HepG2 (cell line): ENCODE results near the gene CRIM1. TPM values are rescaled to one million over a fixed set of nuclear protein-coding genes. Genes with fewer than 3 reads are reported as not detected.

Source experiments
- ATAC-seq: fragments of 200-7000 bp; cut with Tn5 transposase; 3 replicates; pipeline ENCODE4 v1.9.1; 2020; ENCODE audit warnings: mild to moderate bottlenecking, moderate library complexity
- BruUV-seq: library from RNA; stranded (reverse); fragments of 400-500 nt; replicated peaks from 2 replicates; lab custom pipeline; 2021; lab: Mats Ljungman, UMichigan
- CTCF ChIA-PET: fragments of 300-600 bp; formaldehyde crosslinking; extraction: SDS; loops from one replicate; lab custom pipeline; 2021; ENCODE audit warnings: low total read pairs, inconsistent platforms, low intra/inter-chr PET ratio; lab: Yijun Ruan, JAX
- POLR2A ChIA-PET: fragments of 350-600 bp; sonication (Branson Sonifier 250); formaldehyde crosslinking; loops from one replicate; lab custom pipeline; 2020; ENCODE audit warnings: antibody characterized with exemption, inconsistent platforms; lab: Yijun Ruan, JAX
- DNase-seq: peaks from one replicate; pipeline ENCODE4 v3.0.0-alpha.2; 2015; ENCODE audit warnings: low spot score
- FAIRE-seq: peaks from 3 replicates; lab custom pipeline; 2011; peaks lifted over from hg19 to GRCh38; lab: Jason Lieb, UNC
- H2AFZ ChIP-seq: one replicate; pipeline ENCODE4 v1.6.1; 2011; ENCODE audit warnings: low read length, inconsistent platforms
- H3K27ac ChIP-seq: fragments of 300-600 bp; 3 replicates; pipeline ENCODE4 v1.8.0; 2011; ENCODE audit warnings: mixed run types, mild to moderate bottlenecking, mixed read lengths, low read length, inconsistent platforms; ENCODE audit not compliant: insufficient read depth; ENCODE audit errors: extremely low read length
- H3K27me3 ChIP-seq, 2 experiments: fragments of 200-600 bp in 1 of 2; 2 replicates in 1 of 2; 3 replicates in 1 of 2; pipeline versions ENCODE4 v1.6.0 to v1.8.0; 2011; ENCODE audit warnings: low read length in 2 of 2, mild to moderate bottlenecking in 2 of 2, moderate library complexity in 2 of 2, inconsistent platforms in 1 of 2; ENCODE audit not compliant: insufficient read depth in 2 of 2, control insufficient read depth in 1 of 2
- H3K36me3 ChIP-seq, 2 experiments: fragments of 200-600 bp in 1 of 2; replicated peaks in 1 of 2; 2 replicates in 1 of 2; 3 replicates in 1 of 2; pipeline versions ENCODE4 v1.5.1 to v1.8.0; 2011; ENCODE audit warnings: low read length in 2 of 2, inconsistent platforms in 1 of 2; ENCODE audit not compliant: insufficient read depth in 2 of 2, control insufficient read depth in 1 of 2
- H3K4me1 ChIP-seq: 2 replicates; pipeline ENCODE4 v1.5.1; 2012; ENCODE audit warnings: low read length, inconsistent platforms; ENCODE audit not compliant: insufficient read depth
- H3K4me2 ChIP-seq: 2 replicates; pipeline ENCODE4 v1.6.0; 2011; ENCODE audit warnings: low read depth, low read length, inconsistent platforms
- H3K4me3 ChIP-seq, 3 experiments: fragments of 200-600 bp in 1 of 3; sonication (generic), shearing (Covaris generic) in 1 of 3; replicated peaks in 1 of 3; 2 replicates each; pipeline ENCODE4 v1.5.1; 2011 to 2016; ENCODE audit warnings: low read length in 3 of 3, inconsistent platforms in 2 of 3, low read depth in 2 of 3, mild to moderate bottlenecking in 2 of 3, control low read depth in 1 of 3, mixed read lengths in 1 of 3; ENCODE audit not compliant: insufficient read depth in 1 of 3
- H3K79me2 ChIP-seq: one replicate; pipeline ENCODE4 v1.6.1; 2011; ENCODE audit warnings: low read length, inconsistent platforms; ENCODE audit not compliant: insufficient read depth
- H3K9ac ChIP-seq: 2 replicates; pipeline ENCODE4 v1.6.0; 2011; ENCODE audit warnings: mild to moderate bottlenecking, low read depth, low read length, inconsistent platforms; ENCODE audit not compliant: insufficient read depth
- H3K9me3 ChIP-seq: 2 replicates; pipeline ENCODE4 v1.5.1; 2012; ENCODE audit warnings: mild to moderate bottlenecking, low read length
- H4K20me1 ChIP-seq: 2 replicates; pipeline ENCODE4 v1.6.0; 2011; ENCODE audit warnings: inconsistent platforms, mild to moderate bottlenecking, low read length, moderate library complexity; ENCODE audit not compliant: insufficient read depth
- HINFP ChIP-seq: sonication (generic); formaldehyde crosslinking; IDR thresholded peaks from 2 replicates; pipeline ENCODE4 v1.4.0; 2020; ENCODE audit warnings: low read depth, mild to moderate bottlenecking, missing genetic modification reagents
- RNF219 ChIP-seq: sonication (generic); formaldehyde crosslinking; IDR thresholded peaks from 2 replicates; pipeline ENCODE4 v1.5.0; 2020; ENCODE audit warnings: mild to moderate bottlenecking, missing genetic modification reagents
- SALL2 ChIP-seq: sonication (generic); formaldehyde crosslinking; IDR thresholded peaks from 2 replicates; pipeline ENCODE4 v1.8.1; 2023; ENCODE audit warnings: mild to moderate bottlenecking, missing genetic modification reagents, inconsistent platforms
- SMAD9 ChIP-seq: sonication (generic); formaldehyde crosslinking; IDR thresholded peaks from 2 replicates; pipeline ENCODE4 v1.5.1; 2020; ENCODE audit warnings: mild to moderate bottlenecking, missing genetic modification reagents
- TARDBP ChIP-seq: sonication (generic); formaldehyde crosslinking; IDR thresholded peaks from 2 replicates; pipeline ENCODE4 v1.8.0; 2022; ENCODE audit warnings: mild to moderate bottlenecking, missing genetic modification reagents
- THYN1 ChIP-seq: sonication (generic); formaldehyde crosslinking; IDR thresholded peaks from 2 replicates; pipeline ENCODE4 v1.8.1; 2023; ENCODE audit warnings: low read depth, mild to moderate bottlenecking, moderate library complexity, missing genetic modification reagents, borderline replicate concordance
- ZNF224 ChIP-seq: sonication (generic); formaldehyde crosslinking; IDR thresholded peaks from 2 replicates; pipeline ENCODE4 v1.5.0; 2020; ENCODE audit warnings: mild to moderate bottlenecking, missing genetic modification reagents
- ZNF281 ChIP-seq: sonication (generic); formaldehyde crosslinking; IDR thresholded peaks from 2 replicates; pipeline ENCODE4 v1.4.0; 2020; ENCODE audit warnings: missing genetic modification reagents, borderline replicate concordance
- ZNF414 ChIP-seq: sonication (generic); formaldehyde crosslinking; IDR thresholded peaks from 2 replicates; pipeline ENCODE4 v1.5.0; 2020; ENCODE audit warnings: missing genetic modification reagents
- ZNF569 ChIP-seq: sonication (generic); formaldehyde crosslinking; IDR thresholded peaks from 2 replicates; pipeline ENCODE4 v1.5.0; 2020; ENCODE audit warnings: mild to moderate bottlenecking, missing genetic modification reagents, moderate library complexity, borderline replicate concordance
- ZNF614 ChIP-seq: IDR thresholded peaks from 2 replicates; pipeline ENCODE4 v1.6.1; 2018; ENCODE audit warnings: missing biosample characterization, missing genetic modification reagents, inconsistent platforms, borderline replicate concordance
- ZNF792 ChIP-seq: IDR thresholded peaks from 2 replicates; pipeline ENCODE4 v1.6.1; 2016
- WGBS: methylation state at CpG from one replicate; pipeline ENCODE4 v1.1.6; 2017; ENCODE audit warnings: low lambda C conversion rate; 5-methylcytosine and 5-hydroxymethylcytosine counted together
- in situ Hi-C: cut with HindIII; loops from 2 replicates; pipeline ENCODE4 v1.10.0; 2017; ENCODE audit warnings: low pct_unique_long_range_greater_than_20kb; ENCODE audit not compliant: extremely low pct_ligation_motif_present
- intact Hi-C: fragments of 100-400 bp; cut with micrococcal nuclease; formaldehyde crosslinking; loops from one replicate; pipeline ENCODE4 v1.10.0; 2022; ENCODE audit not compliant: unreplicated experiment
- polyA plus RNA-seq, 8 experiments: library from polyadenylated mRNA; depleted of rRNA in 3 of 8; stranded (reverse) in 7 of 8; unstranded in 1 of 8; fragments of >200 nt; fragmentation: Illumina TruSeq in 4 of 8; extraction: Trizol in 4 of 8; gene quantifications; 2 replicates each; pipeline versions ENCODE4 v1.2.1 to v1.2.3, GENCODE V29; 2011 to 2016; ENCODE audit warnings: low read depth in 4 of 8, missing spikeins in 1 of 8, mixed read lengths in 1 of 8; ENCODE audit not compliant: insufficient read depth in 1 of 8
- total RNA-seq, 5 experiments: library from RNA; depleted of rRNA; stranded (reverse); fragments of >200 nt; fragmentation: Illumina TruSeq; extraction: Trizol; gene quantifications; 2 replicates each; pipeline ENCODE4 v1.2.3, GENCODE V29; 2016; ENCODE audit warnings: low read depth in 1 of 5

Gene CRIM1
- total and polyA plus RNA-seq, 2 of the 13 experiments (the other 11 are each of a cell fraction or from before 2014, with no cell fraction given), result 39.1 to 69.9 TPM

- DNase-seq (no peak), ATAC-seq (no peak), FAIRE-seq (no peak)
- Histone ChIP-seq H2AFZ (no peak overlapping the region), H3K4me1 (peaks cover 12% of the 10 kb centered on the region), H3K9ac (no peak overlapping the region), H3K27ac (no peak overlapping the region), H3K4me3 (no peak overlapping the region), H3K4me2 (no peak overlapping the region), H3K79me2 (peaks cover 48% of the 10 kb centered on the region), H4K20me1 (peaks cover 7% of the 10 kb centered on the region), H3K9me3 (no peaks in the 10 kb centered on the region), H3K36me3 (peaks cover 8 to 18% of the 10 kb centered on the region in 2 experiments), H3K27me3 (no peaks in the 10 kb centered on the region)
- 95% methylated on average over 3 of the region's 3 CpGs for WGBS
- intact Hi-C loops (no loop called here), in situ Hi-C loops (no loop called here)
- no TSS peak for BruUV-seq
- CTCF ChIA-PET, result no interaction called here
- POLR2A ChIA-PET, result no interaction called here
- TF ChIP-seq SALL2 (CRISPR knock-in tag), result no peak
- no peak for TF ChIP-seq ZNF569 (CRISPR knock-in tag)
- no peak for TF ChIP-seq ZNF614
- TF ChIP-seq TARDBP (CRISPR knock-in tag), result no peak
- no peak for TF ChIP-seq HINFP (CRISPR knock-in tag)
- TF ChIP-seq, all 625 proteins: peak for 0
Measured at GRCh38 chr2:36404318-36404717, 48.7 kb downstream of the CRIM1 start.

- Histone ChIP-seq H2AFZ (no peak overlapping the region), H3K27me3 (no peaks in the 10 kb centered on the region), H3K36me3 (peaks cover 8 to 17% of the 10 kb centered on the region in 2 experiments), H3K27ac (no peak overlapping the region), H3K4me2 (no peak overlapping the region), H3K9ac (no peak overlapping the region), H3K9me3 (no peaks in the 10 kb centered on the region), H3K4me1 (peaks cover 16% of the 10 kb centered on the region), H3K79me2 (peaks cover 51% of the 10 kb centered on the region), H4K20me1 (peaks cover 7% of the 10 kb centered on the region), H3K4me3 (no peak overlapping the region)
- BruUV-seq, result no TSS peak
- DNase-seq, result no peak
- POLR2A ChIA-PET, result no interaction called here
- in situ Hi-C loops (no loop called here), intact Hi-C loops (no loop called here)
- no peak for FAIRE-seq
- CTCF ChIA-PET, result no interaction called here
- 98% methylated on average over 5 of the region's 5 CpGs for WGBS
- no peak for ATAC-seq
- TF ChIP-seq RNF219 (no peak), SMAD9 (CRISPR knock-in tag) (no peak), ZNF224 (CRISPR knock-in tag) (no peak), ZNF792 (CRISPR knock-in tag) (no peak), ZNF414 (no peak), ZNF281 (CRISPR knock-in tag) (no peak), THYN1 (CRISPR knock-in tag) (no peak)
Measured at GRCh38 chr2:36404754-36405153, 49.2 kb downstream of the CRIM1 start.
